SK-N-MC (cell line): ENCODE results near the gene CYTH3.

Experiments
- EZH2 ChIP-seq: fragments of 200-600 bp; sonication (generic); IDR thresholded peaks from one replicate; pipeline ENCODE4 v1.6.1; 2017; ENCODE audit warnings: antibody characterized with exemption
- FOXP2 ChIP-seq: optimal IDR thresholded peaks from 2 replicates; pipeline ENCODE3; 2011; ENCODE audit warnings: mild to moderate bottlenecking, moderate library complexity; ENCODE audit not compliant: insufficient read depth; ENCODE audit errors: extremely low read length, control extremely low read depth
- POLR2AphosphoS5 ChIP-seq: IDR thresholded peaks from 2 replicates; pipeline ENCODE4 v1.6.1; 2012; ENCODE audit warnings: mild to moderate bottlenecking, low read depth, low read length, borderline replicate concordance

DNA sequence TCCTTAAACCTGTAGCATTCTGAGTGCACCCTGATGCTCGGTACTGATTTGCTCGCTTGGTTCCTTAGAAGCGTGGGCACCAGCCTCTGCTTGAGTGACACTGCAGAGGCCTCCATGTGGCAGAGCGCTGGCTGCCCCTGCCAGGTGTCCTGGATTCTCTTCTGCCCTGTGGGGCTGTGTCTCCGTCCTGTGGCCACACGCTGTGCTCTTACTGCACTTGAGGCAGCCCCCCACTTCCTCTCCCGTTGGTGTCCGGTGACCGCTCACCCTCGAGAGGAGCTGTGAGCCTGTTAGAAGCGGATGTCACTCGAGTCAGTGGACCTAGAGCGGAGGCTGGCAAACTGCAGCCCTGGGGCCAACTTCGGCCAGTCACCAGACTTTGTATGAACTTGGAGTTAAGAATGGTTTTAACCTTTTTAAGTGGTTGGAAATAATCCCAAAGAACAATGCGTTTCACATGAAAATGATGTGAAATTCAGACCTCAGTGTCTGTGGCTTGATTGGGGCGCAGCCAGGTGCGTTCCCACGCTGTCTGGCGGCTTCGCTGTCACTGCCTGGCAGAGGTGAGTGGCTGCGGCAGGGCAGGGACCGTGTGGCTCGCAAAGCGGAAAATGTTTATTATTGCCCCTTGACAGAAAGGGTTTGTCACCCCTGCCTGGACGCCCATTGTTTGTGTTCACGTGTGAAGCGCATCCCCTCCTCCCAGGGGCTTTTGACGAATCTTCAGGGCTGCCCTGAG lies 114.6 kb downstream of the CYTH3 start:
- TF ChIP-seq POLR2AphosphoS5 (no peak), EZH2 (no peak), FOXP2 (no peak)
